Anterior cingulate cortex (tissue), 58 donors: ENCODE data around the gene HNRNPH1.

ENCODE experiments used
- DNase-seq, 58 donors: peaks; one replicate each; lab custom pipeline; 2025; lab: John Stamatoyannopoulos, UW

The HNRNPH1 gene

DNA sequence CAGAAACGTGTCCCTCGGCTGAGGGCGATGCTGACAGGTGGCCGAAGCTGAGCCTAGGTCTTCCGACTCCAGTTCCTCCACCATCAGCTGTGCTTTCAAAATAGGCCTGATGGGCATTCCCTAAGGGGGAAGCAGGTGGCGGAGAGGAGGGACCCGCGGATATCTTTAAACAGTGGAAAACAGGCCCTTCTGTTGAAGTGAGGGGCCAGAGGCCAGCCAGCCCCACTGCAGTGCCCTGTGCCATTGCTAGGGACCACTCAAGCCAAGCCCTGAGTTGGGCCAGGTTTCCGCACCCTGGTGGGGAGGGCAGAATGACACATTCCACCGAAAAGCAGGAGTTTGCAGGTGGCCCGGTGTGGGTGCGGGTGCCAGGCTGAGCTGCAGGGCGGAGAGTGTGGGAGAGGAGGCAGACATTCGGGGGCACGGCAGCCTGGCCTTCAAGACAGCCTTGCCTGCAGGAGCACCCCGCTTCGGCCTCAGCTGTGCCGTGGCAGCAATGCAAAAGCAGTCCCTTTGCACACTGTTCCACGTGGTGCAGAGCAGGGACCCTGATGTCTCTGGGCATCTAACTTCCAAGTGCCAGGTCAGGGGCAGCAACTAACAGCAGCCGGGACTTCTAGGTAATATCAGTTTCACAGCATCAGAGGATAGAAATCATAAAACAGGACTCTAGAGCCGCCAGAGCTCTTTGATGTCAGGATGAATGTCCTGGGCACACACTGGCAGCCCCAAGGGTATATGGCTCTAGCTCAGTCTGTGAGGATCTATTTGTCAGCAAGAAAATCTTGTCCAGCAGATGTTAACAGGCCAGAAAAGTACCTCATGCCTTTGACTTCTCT, 17.2 kb downstream of the HNRNPH1 start:
- DNase-seq = no peak

DNA sequence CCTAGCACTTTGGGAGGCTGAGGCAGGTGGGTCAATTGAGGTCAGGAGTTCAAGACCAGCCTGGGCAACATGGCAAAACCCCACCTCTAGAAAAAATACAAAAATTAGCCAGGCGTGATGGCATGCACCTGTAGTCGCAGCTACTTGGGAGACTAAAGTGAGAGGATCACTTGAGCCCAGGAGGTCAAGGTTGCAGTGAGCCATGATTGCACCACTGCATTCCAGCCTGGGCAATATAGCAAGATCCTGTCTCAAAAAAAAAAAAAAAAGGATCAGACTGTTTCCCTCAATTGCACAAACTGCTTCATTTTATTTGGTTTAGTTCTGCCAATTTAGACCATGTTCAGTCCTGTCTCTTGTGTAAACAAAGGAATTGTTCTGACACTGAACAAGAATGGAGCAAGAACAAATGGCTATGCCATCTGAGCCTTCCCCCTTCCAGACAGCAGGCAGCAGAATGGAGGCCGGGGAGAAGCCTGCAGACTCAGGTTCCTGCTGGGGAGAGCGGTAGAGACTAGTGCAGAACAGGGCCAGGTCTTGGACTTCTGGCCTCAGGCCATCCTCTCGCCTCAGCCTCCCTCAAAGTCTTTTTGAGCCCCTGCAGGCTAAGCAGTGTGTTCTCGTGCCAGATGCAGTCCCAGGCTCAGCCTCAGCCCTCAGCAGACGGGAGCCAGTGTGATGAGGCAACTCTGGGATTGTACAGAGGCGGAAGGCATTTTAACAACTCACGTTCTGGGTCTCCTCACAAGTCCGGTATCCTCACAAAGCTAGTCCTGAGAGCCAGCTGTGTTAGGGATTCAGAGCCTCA, 18.2 kb downstream of the HNRNPH1 start:
- peak in 2 of 58 donors; percentile 12 to 17 for DNase-seq

DNA sequence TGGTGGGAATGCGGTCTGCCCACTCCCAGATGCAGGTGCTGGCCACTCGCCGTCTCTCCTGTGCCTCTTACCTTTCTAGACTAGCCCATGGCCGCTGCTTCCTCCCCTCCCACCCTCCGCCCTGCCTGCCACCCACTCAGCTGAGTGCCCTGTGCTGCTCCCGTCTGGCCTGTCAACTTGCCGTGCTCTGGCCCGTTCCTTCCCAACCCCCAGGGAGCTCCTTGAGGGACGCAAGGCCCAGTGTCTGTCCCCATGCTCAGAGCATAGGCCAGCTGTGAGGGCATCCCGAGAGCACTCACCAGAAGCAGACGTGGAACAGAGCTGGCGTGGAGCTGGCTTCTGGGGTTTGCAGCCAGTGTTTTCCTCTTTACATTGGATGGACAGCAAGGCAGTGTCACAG, 20.2 kb downstream of the HNRNPH1 start:
- no peak for DNase-seq

DNA sequence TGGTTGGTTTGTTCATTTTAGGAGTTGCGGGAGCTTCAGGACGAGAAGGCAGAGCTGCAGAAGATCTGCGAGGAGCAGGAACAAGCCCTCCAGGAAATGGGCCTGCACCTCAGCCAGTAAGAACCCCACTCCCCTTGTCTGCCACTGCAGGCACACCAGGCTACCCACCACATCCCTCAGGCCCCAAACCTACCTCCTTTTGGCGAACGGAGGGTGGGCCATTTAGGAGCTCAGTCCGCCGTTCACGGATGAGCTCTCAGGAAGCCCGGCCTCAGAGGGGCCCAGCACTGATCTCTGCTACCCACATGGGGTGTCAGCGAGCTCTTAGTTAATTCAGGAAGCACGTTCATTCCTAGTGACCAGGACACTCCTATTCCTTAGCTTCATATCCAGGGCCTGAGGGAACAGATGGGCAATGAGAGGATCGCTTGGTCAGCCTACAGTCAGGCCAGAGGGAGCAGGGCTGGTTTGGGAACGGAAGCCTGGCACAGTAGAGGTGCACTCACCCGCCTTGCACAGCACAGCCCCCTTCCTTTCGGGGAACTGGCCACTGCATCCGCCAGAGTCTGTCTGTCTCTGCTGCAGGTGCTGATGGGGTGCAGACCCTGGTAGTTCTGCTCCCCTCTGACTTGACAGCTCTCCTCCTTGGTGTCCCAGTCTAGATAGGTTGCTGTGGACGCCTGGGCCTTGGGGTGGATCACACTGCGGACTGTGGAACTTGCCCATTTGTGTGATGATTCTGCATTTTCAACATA, 21.4 kb downstream of the HNRNPH1 start:
- DNase-seq = no peak

DNA sequence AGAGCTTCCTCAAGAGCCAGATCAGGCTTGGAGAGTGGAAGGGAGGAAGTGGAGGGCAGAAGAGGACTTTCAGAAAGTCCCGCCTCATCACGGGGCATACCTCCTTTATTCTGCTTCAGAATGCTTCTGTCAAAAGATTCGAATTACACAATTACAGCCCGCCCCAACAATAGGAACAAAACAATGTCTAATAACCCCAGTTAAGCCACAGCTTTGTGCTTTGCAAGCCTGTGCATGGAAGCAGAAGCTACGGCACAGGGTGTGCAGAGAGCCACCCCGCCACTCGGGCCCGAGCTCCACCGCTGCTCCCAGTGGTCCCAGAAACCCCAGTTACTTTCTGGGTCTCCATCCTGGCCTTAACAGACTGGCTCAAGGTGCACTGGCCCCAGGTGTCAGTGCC, 23.5 kb downstream of the HNRNPH1 start:
- no peak for DNase-seq

DNA sequence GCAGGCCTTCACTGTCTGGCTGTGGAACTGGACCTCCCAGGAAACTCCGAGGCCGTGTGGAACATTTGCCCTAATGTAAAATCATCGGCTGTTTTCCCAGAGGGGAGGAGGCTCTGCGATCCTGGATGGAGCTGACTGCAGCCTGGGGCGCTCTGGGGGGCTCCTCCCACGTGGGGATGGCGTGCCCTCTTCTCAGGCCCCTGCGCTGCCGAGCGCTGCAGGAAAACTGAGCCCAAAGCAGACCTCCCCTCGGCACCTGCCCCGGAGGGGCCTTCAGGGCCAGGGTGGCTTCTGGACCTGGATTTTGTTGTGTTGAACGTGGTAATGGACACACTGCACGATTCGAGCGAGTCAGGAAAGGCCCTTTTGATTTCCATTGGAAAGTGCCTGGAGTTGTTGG, 23.9 kb downstream of the HNRNPH1 start:
- DNase-seq = no peak

DNA sequence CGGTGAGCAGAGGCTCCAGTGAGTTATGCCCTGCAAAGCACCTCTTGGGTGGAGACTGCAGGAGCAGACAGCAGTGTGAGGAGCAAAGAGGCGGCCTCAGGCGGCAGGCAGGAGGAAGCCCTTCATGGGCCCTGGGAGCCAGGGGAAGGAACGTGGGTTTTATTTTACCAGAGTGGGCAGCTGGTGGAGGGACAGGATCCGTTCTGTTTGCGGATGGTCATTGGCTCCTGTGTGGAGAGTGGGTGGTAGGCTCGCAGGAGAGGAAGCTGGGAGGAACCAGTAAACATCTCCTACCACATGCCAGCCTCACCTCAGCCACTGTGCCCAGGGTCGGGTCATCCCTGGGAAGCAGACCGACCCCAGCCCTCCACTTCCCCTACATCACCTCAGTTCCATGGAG, 24.4 kb downstream of the HNRNPH1 start:
- no peak for DNase-seq

DNA sequence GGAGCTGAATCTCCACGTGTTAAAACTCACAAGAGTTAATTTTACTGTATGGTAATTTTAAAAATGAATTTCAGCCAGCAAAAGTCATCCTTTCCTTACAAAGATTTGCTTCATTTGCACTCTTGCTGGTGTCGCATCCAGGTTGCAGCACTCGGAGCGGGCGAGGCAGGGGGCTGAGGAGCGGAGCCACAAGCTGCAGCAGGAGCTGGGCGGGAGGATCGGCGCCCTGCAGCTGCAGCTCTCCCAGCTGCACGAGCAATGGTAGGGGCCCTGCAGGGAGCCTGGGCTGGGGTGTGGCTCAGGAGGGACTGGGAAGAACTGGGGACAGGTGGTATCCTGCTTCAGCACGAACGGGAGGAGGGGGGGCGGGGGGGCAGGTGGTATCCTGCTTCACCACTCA, 27.1 kb downstream of the HNRNPH1 start:
- no peak for DNase-seq

DNA sequence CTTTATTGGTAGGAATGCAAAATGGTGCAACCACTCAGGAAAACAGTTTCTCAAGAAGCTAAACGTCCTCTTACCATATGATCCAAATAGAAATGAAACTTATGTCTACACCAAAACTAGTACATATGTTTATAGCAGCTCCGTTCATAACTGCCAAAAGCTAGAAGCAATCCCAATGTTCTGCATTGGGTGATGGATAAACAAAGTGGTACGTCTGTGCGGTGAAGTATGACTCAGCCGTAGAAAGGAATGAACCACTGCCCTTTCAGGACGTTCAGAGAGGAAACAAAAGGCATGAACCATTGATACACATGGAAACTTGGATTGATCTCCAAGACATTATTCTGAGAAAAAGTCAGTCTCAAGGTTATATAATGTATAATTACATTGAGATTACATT, 27.6 kb downstream of the HNRNPH1 start:
- no peak for DNase-seq

DNA sequence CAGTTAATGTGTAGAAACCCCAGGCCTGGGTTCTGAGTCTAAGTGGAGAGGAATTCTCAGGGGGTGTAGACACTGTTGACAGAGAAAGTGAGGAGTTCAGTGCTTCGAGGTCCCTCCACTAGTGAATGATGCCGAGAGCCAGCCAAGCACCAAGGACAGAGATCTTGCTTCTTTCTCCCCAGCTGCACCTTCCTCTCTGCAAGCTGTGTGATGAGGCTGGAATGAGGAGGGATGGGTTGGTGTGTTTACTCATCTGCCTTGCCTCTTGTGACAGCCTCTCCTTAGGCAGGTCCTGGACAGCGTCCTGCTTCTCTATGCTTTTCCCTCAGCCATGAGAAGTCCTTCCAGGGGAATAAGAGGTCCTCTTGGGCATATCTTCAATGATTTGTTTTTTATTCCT, 35.3 kb downstream of the HNRNPH1 start:
- DNase-seq = no peak

DNA sequence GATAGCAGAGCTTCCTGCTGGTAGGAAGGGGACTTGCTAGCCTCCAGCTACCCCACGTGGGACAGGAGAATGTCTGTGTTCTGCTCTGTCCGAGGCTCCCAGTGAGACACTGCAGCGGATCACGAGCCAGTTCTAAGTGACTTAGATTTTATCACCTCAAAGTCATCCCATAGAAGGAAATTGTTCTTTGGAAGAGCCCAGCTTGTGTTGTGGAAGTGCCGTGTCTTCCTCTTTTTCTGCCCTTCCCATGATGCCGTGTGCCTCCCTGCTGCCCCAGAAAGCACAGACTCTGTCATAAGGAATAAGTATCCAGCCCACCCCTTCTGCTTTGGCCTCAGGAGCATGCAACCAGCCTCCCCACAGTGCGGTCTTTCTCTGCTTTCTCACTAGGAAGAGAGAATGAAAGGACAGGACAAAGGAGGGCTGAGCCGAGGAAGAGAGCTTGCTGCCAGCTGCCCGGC, 37.5 kb downstream of the HNRNPH1 start:
- DNase-seq = peak in 2 of 58 donors; percentile 10 to 24

DNA sequence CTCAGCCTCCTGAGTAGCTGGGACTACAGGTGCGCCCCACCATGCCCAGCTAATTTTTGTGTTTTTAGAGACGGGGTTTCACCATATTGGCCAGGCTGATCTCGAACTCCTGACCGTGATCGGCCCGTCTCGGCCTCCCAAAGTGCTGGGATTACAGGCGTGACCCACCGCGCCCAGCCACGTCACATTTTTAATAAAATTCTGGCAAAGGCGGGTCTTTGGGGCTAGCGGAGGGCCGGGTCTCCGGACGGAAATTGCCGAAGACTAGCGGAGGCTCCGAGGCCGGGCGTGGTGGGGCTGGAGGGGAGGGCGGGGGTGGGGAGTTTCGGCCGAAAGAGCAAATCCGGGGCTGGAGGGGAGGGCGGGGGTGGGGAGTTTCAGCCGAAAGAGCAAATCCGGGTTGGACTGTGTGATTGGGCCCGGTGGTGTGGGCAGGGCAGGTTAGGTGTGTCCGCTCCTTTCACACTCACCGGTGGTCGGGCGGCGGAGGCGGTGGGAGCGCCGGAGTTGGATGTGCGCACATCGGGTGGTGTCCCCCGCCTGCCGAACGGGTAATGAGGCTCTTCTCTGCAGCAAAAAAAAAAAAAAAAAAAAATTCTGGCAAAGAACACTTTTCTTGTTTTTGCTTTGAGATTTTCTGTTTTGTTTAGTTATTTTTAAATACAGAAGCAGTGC, 46.0 kb downstream of the HNRNPH1 start:
- DNase-seq = no peak

DNA sequence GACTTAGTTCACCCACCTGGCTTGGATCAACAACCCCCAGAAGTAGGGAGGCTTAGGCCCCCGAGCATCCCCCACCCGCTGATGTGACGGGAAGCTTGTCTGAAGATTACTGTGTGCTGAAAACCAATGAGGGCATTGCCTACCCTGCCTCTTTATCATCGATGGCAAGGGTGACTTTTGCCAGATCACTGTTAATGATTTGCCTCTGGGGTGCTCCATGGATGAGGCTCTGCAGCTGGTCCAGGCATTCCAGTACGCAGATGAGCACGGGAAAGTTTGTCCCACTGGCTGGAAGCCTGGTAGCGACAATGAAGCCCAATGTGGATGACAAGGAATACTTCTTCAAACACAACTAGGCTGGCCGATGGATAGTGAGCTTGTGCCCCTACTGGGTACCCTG, 51.1 kb downstream of the HNRNPH1 start:
- no peak for DNase-seq

DNA sequence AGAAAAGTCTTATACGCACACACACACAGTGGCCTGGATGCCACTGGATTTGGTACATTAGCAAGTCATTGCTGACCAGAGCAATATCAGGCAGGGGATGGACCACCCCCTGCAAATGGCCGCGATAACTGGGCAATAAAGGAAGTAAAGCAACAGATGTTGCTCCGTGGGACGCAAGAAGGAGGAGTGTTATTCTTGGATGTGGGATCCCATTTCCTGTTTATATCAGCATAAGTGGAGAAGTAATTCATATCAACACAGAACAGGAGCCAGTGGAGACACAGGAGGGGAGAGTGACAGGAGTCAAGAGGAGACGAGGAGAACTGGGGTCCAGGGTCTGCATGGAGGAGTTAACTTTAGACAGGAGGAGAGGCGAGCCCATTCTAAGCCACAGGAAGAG, 54.8 kb downstream of the HNRNPH1 start:
- DNase-seq = no peak

DNA sequence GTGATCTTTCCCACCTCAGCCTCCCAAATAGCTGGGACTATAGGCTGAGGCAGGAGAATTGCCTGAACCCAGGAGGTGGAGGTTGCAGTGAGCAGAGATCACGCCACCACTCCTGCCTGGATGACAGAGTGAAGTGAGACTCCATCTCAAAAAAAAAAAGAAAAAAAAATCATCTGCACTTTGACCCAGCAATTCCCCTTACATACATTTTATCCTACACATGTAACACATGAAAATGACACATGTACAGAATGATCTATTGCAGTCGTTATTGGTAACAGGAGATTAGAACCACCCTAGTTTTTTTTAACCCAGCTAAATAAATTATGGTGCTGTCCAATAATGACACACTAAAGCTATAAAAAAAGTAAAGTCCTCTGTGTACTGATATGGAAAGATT, 58.9 kb downstream of the HNRNPH1 start:
- DNase-seq = no peak
